Smooth muscle cell of the coronary artery (primary cell): Measurements from ENCODE around the gene TRMT10B. TPM values are rescaled to one million over a fixed set of nuclear protein-coding genes. Genes with fewer than 3 reads are reported as not detected.

Experiments
- total RNA-seq: library from RNA; depleted of rRNA; stranded (reverse); fragments of >200 nt; gene quantifications from 2 replicates; pipeline ENCODE4 v1.2.3, GENCODE V29; 2014; ENCODE audit warnings: low replicate concordance

TRMT10B gene, protein sequence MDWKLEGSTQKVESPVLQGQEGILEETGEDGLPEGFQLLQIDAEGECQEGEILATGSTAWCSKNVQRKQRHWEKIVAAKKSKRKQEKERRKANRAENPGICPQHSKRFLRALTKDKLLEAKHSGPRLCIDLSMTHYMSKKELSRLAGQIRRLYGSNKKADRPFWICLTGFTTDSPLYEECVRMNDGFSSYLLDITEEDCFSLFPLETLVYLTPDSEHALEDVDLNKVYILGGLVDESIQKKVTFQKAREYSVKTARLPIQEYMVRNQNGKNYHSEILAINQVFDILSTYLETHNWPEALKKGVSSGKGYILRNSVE
- total RNA-seq, result 1.9 and 2.2 TPM in 2 replicates

DNA sequence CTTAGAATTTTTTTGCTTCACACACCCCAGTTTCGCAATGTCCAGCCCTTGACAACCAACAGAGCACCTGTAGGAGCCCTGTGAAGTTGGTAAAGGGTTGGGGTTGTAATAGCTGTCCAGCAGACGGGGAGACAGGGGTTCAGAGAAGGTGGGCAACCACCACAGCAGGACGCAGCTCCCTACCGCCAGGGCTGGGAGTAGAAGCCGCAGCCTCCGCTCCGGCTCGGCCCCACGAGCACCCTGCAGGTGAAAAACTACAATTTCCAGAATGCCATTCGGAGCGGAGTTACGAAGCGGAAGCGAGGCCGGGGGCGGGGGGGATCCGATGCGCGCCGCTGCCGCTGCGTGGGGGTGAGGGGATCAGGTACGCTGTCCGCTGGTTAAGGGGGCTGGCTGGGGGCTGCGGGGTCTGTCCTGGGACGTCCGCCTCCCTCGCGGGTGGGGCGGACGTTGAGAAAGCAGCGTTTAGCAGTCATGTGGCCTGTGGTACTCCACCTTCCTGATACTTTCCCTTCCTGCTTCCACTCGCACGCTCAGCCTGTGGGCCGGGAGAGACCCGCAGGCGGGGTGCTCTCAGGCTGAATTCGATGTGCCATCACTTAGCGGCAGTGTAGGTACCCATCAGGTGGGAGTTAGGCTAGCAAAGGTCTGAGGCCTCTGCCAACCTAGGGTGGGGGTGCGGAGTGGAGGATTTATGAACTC, at the start of gene TRMT10B:
TSS of gene TRMT10B (plus strand) at position 317 of the 702 bp plus-strand sequence. CDS start 8,127 bp downstream, outside the sequence.

DNA sequence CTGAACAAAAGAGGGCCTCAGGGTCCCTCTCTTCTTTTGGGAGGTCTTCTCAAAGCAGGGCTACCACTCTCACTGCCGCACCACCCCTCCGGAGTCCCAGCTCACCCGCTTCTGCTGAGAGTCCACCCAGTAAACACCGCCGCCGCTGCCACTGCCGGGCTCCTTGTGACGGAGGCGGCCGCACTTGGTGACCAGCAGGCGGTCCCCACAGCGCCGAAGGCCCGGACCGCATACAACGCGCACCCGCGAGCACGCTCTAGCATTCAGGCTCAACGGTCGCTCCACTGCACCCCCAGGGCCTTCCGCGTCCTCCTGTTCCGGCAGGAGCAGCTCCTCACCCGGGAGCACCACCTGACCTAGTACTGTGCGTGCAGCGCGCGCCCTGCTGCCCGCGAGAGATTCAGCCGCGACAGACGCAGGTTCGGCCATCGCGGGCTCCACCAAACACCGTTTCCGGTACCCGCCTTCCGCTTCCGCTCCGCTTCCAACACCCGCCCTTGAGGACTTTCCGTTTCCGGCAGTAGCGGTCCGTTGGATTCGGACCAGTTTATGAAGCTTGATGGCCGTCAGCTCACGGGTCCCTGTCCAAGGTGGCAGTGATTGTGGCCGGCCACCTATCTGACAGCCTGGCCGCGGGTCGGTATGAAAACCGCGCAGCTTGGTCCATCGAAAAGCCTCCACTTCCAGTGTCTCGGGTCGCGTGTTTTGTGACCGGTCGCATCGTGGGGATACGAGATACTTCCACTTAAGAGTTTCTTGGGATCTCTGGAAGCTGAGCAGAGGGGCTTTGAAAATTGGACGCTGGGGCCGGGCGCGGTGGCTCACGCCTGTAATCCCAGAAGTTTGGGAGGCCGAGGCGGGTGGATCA, 31.2 kb downstream of the TRMT10B start, which contains the start of gene EXOSC3:
TSS of gene EXOSC3 (minus strand) at position 449 of the 868 bp plus-strand sequence. CDS start at position 429, 20 bp downstream.

DNA sequence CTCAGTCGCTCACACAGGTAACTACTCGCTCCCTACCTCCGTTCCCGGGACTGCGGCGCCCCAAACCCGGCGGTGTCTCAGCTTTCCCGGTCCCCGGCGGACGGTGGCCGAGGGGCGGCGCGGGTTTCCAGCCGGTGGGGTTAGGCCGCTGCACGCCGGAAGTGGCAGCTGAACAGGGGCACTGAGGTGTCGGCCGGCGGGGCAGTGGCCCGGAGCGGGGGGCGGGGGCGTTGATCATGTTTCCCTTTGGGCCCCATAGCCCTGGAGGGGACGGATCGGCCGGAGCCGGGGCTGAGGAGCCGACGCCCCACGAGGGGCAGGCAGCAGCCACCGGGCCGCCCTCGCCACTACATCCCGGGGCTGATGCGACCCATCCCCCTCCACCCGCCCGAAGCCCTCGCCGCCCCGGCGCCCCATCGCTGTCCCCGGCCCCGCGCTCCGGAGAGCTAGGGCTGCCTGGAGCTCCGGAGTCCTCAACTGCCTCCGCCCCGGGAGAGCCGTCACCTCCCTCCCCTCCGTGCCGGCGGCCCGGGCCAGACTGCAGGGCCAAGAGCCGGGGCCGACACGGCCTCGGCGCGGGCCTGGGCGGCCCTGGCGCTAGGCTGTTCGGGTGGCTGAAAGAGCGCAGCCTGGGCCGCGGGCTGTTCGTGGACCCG, 47.2 kb downstream of the TRMT10B start, which contains the start of gene DCAF10:
TSS of gene DCAF10 (plus strand) at position 167 of the 656 bp plus-strand sequence. CDS start at position 237, 70 bp downstream.

Other genes starting within 250 kb of the TRMT10B start
- 8.0 and 9.0 TPM in 2 replicates for gene FBXO10, start 177.4 kb upstream of the TRMT10B start, total RNA-seq
- 124 and 161 TPM in 2 replicates for gene TOMM5, start 161.2 kb upstream of the TRMT10B start, total RNA-seq
- 0.12 TPM in 1 of 2 replicates, not detected in the other for gene FRMPD1, start 102.9 kb upstream of the TRMT10B start, total RNA-seq
- 28.2 and 31.6 TPM in 2 replicates for gene EXOSC3, start 31.3 kb downstream of the TRMT10B start, total RNA-seq
- gene DCAF10, start 47.0 kb downstream of the TRMT10B start, total RNA-seq, result 12.9 and 13.2 TPM in 2 replicates
- 51.8 and 59.3 TPM in 2 replicates for gene SLC25A51, start 150.3 kb downstream of the TRMT10B start, total RNA-seq